Osteocyte (in vitro differentiated cells): Measurements from ENCODE around the gene ZNF836. TPM values are rescaled to one million over a fixed set of nuclear protein-coding genes. Genes with fewer than 3 reads are reported as not detected.

Experiments used
- DNase-seq: peaks from one replicate; pipeline ENCODE4 v3.0.0; 2021; ENCODE audit warnings: mixed read lengths; ENCODE audit not compliant: unreplicated experiment; ENCODE audit errors: extremely low spot score
- H3K27ac Mint-ChIP-seq: one replicate; pipeline ENCODE4 v1.8.0; 2021; ENCODE audit warnings: mild to moderate bottlenecking, mixed read lengths; ENCODE audit not compliant: unreplicated experiment
- H3K27me3 Mint-ChIP-seq: one replicate; pipeline ENCODE4 v1.8.0; 2021; ENCODE audit warnings: mixed read lengths; ENCODE audit not compliant: unreplicated experiment
- H3K36me3 Mint-ChIP-seq: one replicate; pipeline ENCODE4 v1.8.0; 2021; ENCODE audit warnings: mixed read lengths; ENCODE audit not compliant: unreplicated experiment
- H3K4me1 Mint-ChIP-seq: one replicate; pipeline ENCODE4 v1.8.0; 2021; ENCODE audit warnings: mixed read lengths; ENCODE audit not compliant: unreplicated experiment
- H3K4me3 Mint-ChIP-seq: one replicate; pipeline ENCODE4 v1.8.0; 2021; ENCODE audit warnings: mild to moderate bottlenecking, moderate library complexity, mixed read lengths; ENCODE audit not compliant: unreplicated experiment
- H3K9me3 Mint-ChIP-seq: one replicate; pipeline ENCODE4 v1.8.0; 2021; ENCODE audit warnings: mixed read lengths; ENCODE audit not compliant: unreplicated experiment
- total RNA-seq: library from RNA; stranded (reverse); gene quantifications from 2 replicates; pipeline ENCODE4 v1.2.1, GENCODE V29; 2021
- TF ChIP-seq, protein P1 (sequence below): fragments of 200-600 bp; sonication (generic); IDR thresholded peaks from 2 replicates; pipeline ENCODE4 v1.5.0; 2021; ENCODE audit warnings: antibody characterized with exemption, mild to moderate bottlenecking, moderate library complexity

The ZNF836 gene
- total RNA-seq, 1 donor from 2014 or later: 19.1 TPM

DNA sequence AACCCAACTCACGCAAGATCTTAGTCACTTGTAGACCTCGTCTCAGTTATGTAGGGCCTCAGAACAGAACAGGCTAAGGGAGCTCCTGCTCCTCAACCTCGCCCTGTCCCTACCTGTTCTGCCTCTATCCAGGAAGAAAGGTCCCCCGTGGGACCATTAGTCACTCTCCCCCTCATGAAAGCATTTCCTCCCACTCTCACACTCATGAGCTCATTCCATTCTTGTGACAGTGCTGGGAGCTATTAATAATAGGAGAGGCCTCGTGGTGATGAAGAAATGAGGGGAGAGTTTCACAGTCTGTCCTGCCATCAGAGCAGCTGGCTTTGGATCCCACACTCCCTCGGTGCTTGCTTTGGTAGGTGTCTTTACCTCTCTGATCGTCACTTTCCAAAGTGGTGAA is 28.6 kb upstream of the ZNF836 start:
- DNase-seq: no peak
- Mint-ChIP-seq H3K27ac (peak overlapping the region; percentile 73), H3K9me3 (no peaks in the 10 kb centered on the region), H3K27me3 (no peaks in the 10 kb centered on the region), H3K36me3 (peaks cover 45% of the 10 kb centered on the region), H3K4me1 (peaks cover 15% of the 10 kb centered on the region), H3K4me3 (no peak overlapping the region)
- TF ChIP-seq, protein P1, sequence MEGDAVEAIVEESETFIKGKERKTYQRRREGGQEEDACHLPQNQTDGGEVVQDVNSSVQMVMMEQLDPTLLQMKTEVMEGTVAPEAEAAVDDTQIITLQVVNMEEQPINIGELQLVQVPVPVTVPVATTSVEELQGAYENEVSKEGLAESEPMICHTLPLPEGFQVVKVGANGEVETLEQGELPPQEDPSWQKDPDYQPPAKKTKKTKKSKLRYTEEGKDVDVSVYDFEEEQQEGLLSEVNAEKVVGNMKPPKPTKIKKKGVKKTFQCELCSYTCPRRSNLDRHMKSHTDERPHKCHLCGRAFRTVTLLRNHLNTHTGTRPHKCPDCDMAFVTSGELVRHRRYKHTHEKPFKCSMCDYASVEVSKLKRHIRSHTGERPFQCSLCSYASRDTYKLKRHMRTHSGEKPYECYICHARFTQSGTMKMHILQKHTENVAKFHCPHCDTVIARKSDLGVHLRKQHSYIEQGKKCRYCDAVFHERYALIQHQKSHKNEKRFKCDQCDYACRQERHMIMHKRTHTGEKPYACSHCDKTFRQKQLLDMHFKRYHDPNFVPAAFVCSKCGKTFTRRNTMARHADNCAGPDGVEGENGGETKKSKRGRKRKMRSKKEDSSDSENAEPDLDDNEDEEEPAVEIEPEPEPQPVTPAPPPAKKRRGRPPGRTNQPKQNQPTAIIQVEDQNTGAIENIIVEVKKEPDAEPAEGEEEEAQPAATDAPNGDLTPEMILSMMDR: no peak

DNA sequence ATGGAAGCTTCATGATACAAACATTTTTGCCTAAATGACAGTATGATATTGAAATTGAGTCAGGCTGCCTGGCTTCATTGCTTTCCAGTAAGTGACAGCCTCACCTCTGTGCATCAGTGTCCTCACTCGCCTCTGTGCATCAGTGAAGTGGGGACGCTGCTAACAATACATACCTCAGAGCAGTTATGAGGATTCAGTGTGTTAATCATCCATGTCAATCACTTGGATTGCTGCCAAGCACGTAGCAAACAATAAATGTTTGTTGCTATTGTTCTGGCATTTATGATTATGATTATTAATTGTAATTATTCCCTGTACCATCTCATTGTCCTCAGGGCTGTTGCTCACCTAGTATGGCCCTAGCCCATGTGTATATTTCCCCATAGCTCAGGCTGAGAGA is 27.3 kb upstream of the ZNF836 start:
- peaks cover 40% of the 10 kb centered on the region for H3K36me3 Mint-ChIP-seq
- no peaks in the 10 kb centered on the region for H3K27me3 Mint-ChIP-seq
- TF ChIP-seq, protein P1: no peak
- no peak for DNase-seq
- no peaks in the 10 kb centered on the region for H3K9me3 Mint-ChIP-seq
- H3K27ac Mint-ChIP-seq: no peak overlapping the region
- H3K4me3 Mint-ChIP-seq: no peak overlapping the region
- H3K4me1 Mint-ChIP-seq: peaks cover 18% of the 10 kb centered on the region

DNA sequence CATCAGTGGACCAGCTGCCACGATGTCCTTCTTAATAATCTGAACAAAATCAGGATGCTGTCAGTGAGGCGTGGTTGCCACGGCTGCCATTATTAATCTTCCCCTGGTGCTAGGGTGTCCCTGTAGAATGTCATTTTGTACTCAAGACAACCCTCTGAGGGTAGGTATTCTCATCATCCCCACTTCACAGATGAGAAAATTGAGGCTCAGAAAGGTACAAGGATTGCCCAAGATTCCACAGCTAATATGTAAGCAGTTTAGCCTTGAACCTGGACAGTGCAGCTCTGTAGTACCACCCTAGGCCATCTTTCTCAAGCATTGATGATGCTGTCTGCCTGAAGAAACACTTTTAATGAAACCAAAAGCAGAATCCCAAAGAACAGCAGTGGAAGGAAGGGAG is 26.5 kb upstream of the ZNF836 start:
- H3K4me1 Mint-ChIP-seq: peaks cover 20% of the 10 kb centered on the region
- H3K27ac Mint-ChIP-seq: peak overlapping the region; percentile 25
- no peaks in the 10 kb centered on the region for H3K9me3 Mint-ChIP-seq
- TF ChIP-seq, protein P1: no peak
- H3K4me3 Mint-ChIP-seq: no peak overlapping the region
- no peak for DNase-seq
- no peaks in the 10 kb centered on the region for H3K27me3 Mint-ChIP-seq
- H3K36me3 Mint-ChIP-seq: peaks cover 41% of the 10 kb centered on the region

DNA sequence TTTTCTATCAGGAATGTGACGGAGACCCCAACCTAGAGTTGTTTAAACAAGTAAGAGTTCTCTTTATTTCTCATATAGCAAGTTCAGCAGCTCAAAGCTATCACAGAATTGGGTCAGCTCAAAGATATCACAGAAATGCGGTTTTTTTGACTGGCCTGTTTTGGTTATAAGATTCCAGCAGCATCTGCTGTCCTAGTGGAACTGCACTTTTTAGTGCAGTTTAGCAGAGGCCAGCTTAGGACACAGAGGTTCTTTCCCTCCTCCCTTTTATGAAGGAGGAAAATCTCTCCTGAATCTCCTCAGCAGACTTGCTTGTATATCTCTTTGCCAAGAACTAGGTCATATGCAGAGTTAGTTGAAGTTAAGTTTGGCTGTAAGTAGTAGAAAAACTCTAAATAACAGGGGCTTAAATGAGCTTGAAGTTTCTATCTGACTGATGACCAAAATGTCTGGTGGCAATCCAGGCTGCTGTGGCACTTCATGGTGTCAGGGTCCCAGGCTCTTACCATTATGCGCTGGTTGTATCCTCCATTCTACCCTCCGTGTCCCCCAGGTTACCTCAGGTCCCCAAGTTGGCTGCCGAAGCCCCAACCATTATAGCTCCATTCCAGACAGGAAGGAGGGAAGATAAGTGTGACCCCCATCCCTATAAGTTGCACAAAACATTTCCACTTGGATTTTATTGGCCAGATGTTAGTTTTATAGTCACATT is 25.0 kb upstream of the ZNF836 start:
- DNase-seq: no peak
- Mint-ChIP-seq H3K27ac (no peak overlapping the region), H3K4me3 (no peak overlapping the region), H3K36me3 (peaks cover 37% of the 10 kb centered on the region), H3K9me3 (no peaks in the 10 kb centered on the region), H3K4me1 (peaks cover 34% of the 10 kb centered on the region), H3K27me3 (no peaks in the 10 kb centered on the region)
- TF ChIP-seq, protein P1: no peak

DNA sequence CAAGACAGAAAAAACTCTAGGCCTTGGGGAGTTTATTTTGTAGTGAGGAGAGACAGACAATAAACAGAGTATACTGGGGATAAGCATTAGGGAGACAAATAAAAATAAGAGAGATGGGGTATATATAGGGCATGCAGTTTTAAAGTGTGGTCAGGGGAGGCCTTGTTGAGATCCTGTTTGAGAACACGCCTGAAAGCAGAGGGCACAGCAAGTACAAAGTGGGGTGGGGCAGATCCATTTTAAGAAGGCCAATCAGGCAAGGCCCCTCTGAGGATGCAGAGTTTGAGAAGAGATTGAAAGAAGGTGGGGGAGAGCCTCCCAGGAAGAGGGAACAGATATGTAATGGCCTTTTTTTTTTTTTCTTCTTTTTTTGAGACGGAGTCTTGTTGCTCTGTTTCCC is 20.5 kb upstream of the ZNF836 start:
- no peaks in the 10 kb centered on the region for H3K27me3 Mint-ChIP-seq
- H3K36me3 Mint-ChIP-seq: peaks cover 30% of the 10 kb centered on the region
- peak overlapping the region; percentile 36 for H3K27ac Mint-ChIP-seq
- TF ChIP-seq, protein P1: no peak
- no peaks in the 10 kb centered on the region for H3K9me3 Mint-ChIP-seq
- peak overlapping the region; percentile 98 for H3K4me3 Mint-ChIP-seq
- no peak for DNase-seq
- H3K4me1 Mint-ChIP-seq: peaks cover 37% of the 10 kb centered on the region
